Testis (tissue), 3 donors: Measurements from ENCODE around the gene RHOBTB3. TPM values are rescaled to one million over a fixed set of nuclear protein-coding genes. Genes with fewer than 3 reads are reported as not detected.

ENCODE experiments used
- DNase-seq: peaks from one replicate; pipeline ENCODE4 v3.0.0-alpha.2; 2019
- H3K27ac ChIP-seq, 2 donors: fragments of 200-600 bp; sonication (generic); one replicate each; pipeline ENCODE4 v1.5.1; 2019
- H3K27me3 ChIP-seq: fragments of 200-600 bp; sonication (generic); one replicate; pipeline ENCODE4 v1.5.1; 2019
- H3K36me3 ChIP-seq: fragments of 200-600 bp; sonication (generic); one replicate; pipeline ENCODE4 v1.5.1; 2017; ENCODE audit warnings: low read depth; ENCODE audit errors: missing control alignments
- H3K4me1 ChIP-seq: fragments of 200-600 bp; sonication (generic); one replicate; pipeline ENCODE4 v1.5.1; 2019
- H3K4me3 ChIP-seq, 2 donors: fragments of 200-600 bp; sonication (generic); one replicate each; pipeline ENCODE4 v1.5.1; 2017 to 2019
- H3K9me3 ChIP-seq: fragments of 200-600 bp; sonication (generic); one replicate; pipeline ENCODE4 v1.5.1; 2017
- POLR2A ChIP-seq: fragments of 450-650 bp; IDR thresholded peaks from one replicate; pipeline ENCODE4 v1.6.1; 2017; ENCODE audit warnings: antibody characterized with exemption, mild to moderate bottlenecking, moderate library complexity
- WGBS, 2 donors: methylation state at CpG; one replicate each; pipeline ENCODE4 v1.1.5; 2018; 5-methylcytosine and 5-hydroxymethylcytosine counted together
- intact Hi-C: fragments of 100-400 bp; cut with DNase I; formaldehyde crosslinking; loops from one replicate; pipeline ENCODE4 v1.15.1; 2023; ENCODE audit warnings: low total_unique reads
- polyA plus RNA-seq: library from polyadenylated mRNA; stranded (reverse); fragments of 350-450 nt; fragmentation: Illumina TruSeq; extraction: RNeasy Lipid Tissue Mini Kit (QIAGEN cat#74804); gene quantifications from one replicate; pipeline ENCODE4 v1.2.3, GENCODE V29; 2014; ENCODE audit warnings: low read depth, low replicate concordance; ENCODE audit not compliant: insufficient read depth
- total RNA-seq, 2 donors: library from RNA; depleted of rRNA; stranded (reverse); fragments of >200 nt; gene quantifications; one replicate each; pipeline ENCODE4 v1.2.3, GENCODE V29; 2016
- TF ChIP-seq, protein P1 (sequence below), 3 experiments: fragments of 450-650 bp in 2 of 3; fragments of 200-600 bp in 1 of 3; sonication (generic) in 1 of 3; IDR thresholded peaks; one replicate each; pipeline ENCODE4 v1.5.1; 2016 to 2019; ENCODE audit warnings: antibody characterized with exemption in 3 of 3, mild to moderate bottlenecking in 2 of 3, moderate library complexity in 1 of 3

Gene RHOBTB3
- total and polyA plus RNA-seq, 3 donors from 2014 or later = 44.1 to 190 (median 163) TPM

DNA sequence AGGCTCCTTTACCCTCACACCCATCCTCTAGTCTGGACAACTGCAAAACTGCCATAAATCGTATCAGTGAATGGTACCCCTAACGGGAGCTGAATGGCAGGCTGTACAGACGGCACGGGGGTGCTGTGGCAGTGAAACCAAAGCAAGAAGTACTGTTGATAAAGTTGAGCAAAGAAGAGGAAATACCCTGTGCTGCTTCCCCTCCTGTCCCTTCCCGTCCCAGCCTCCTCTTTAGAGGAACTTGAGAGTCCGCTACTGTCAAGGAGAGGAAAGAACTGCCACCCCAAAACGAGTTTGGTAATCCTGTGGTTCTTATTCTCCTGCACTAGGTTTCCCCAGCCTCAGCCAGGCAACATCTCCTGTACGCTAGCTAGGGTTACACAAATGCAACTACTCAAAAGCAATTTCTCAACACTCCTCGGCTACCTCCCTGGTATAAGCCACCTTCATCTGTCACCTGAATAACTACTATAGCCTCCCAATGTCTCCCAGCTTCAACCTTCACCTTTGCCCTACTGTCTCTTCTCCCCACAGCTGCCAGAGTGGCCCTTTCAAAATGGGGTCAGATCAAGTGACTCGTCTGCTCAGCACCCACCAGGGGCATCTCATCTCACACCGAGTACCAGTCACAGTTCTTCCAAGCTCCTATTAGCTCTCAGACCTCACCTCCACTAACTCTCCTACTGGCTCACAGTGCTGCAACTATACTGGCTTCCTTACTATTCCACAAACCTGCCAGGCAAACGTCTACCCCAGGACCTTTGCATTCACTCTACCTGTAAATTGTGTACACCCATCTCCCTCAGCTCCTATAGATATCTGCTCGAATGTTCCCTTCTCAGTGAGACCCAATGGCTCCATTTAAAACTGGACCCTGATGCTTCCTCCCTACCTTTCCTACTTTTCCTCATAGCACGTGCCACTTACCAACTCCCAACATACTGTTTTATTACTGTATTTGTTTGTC is 87.3 kb downstream of the RHOBTB3 start:
- intact Hi-C loops = no loop called here
- no peaks in the 10 kb centered on the region for H3K27me3 ChIP-seq
- WGBS, 2 donors = 82 to 83% methylated on average over 14 of the region's 14 CpGs
- no peak for DNase-seq
- no peaks in the 10 kb centered on the region for H3K9me3 ChIP-seq
- no peak overlapping the region for H3K4me3 ChIP-seq
- H3K36me3 ChIP-seq = no peaks in the 10 kb centered on the region
- TF ChIP-seq, protein P1, sequence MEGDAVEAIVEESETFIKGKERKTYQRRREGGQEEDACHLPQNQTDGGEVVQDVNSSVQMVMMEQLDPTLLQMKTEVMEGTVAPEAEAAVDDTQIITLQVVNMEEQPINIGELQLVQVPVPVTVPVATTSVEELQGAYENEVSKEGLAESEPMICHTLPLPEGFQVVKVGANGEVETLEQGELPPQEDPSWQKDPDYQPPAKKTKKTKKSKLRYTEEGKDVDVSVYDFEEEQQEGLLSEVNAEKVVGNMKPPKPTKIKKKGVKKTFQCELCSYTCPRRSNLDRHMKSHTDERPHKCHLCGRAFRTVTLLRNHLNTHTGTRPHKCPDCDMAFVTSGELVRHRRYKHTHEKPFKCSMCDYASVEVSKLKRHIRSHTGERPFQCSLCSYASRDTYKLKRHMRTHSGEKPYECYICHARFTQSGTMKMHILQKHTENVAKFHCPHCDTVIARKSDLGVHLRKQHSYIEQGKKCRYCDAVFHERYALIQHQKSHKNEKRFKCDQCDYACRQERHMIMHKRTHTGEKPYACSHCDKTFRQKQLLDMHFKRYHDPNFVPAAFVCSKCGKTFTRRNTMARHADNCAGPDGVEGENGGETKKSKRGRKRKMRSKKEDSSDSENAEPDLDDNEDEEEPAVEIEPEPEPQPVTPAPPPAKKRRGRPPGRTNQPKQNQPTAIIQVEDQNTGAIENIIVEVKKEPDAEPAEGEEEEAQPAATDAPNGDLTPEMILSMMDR (IDR thresholded peaks at IDR 0.05) = no peak
- no peak for TF ChIP-seq POLR2A
- peaks cover 15% of the 10 kb centered on the region for H3K4me1 ChIP-seq
- H3K27ac ChIP-seq = no peak overlapping the region

DNA sequence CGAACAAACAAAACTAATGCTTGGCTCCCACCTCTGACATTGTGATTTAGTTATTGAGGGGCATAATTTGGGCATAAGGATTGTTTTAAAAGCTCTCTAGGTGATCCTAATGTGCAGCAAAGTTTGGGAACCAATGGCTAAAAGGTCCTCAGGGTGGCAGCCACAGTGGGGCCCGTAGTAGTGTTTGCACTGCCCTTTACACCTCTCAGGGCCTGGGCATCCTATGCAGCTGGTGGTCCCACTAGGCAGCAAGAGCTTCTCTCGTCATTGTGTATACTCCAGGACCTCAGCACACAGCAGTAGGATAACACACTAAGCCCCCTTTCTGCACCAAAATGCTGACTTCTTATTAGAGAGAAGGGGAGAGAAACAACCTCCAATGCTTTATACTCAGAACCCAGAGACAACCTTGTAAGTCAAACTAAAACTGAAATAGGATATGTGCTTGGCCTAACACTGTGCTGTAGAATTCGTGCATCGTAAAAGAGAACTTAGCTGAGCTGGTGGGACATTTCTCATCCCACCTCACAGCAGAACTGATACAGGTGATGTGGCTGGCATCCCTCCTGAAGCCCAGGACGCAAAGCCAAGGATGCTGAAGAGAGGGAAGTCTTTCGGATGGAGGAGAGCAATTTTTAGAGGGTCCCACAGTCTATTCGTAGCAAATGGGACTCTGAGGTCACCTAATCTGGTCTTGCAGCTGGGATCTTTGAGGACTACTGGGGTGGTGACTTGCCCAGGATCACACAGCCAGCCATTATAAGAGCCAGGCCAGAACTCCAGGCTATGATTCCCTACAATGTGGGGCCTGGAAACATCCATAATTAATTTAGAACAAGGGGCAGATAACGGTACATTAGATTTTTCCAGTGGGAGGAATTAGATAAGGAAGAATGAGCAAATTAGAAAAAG is 90.2 kb downstream of the RHOBTB3 start:
- peaks cover 20% of the 10 kb centered on the region for H3K4me1 ChIP-seq
- WGBS, 2 donors = 56 to 62% methylated on average over 9 of the region's 9 CpGs
- H3K27ac ChIP-seq = peak overlapping the region; percentile 61 to 83
- H3K4me3 ChIP-seq = peak overlapping the region; percentile 58 to 81
- H3K36me3 ChIP-seq = no peaks in the 10 kb centered on the region
- TF ChIP-seq, protein P1 (IDR thresholded peaks at IDR 0.05) = no peak
- TF ChIP-seq POLR2A = no peak
- no peaks in the 10 kb centered on the region for H3K9me3 ChIP-seq
- intact Hi-C loops = no loop called here
- DNase-seq = no peak
- H3K27me3 ChIP-seq = no peaks in the 10 kb centered on the region

DNA sequence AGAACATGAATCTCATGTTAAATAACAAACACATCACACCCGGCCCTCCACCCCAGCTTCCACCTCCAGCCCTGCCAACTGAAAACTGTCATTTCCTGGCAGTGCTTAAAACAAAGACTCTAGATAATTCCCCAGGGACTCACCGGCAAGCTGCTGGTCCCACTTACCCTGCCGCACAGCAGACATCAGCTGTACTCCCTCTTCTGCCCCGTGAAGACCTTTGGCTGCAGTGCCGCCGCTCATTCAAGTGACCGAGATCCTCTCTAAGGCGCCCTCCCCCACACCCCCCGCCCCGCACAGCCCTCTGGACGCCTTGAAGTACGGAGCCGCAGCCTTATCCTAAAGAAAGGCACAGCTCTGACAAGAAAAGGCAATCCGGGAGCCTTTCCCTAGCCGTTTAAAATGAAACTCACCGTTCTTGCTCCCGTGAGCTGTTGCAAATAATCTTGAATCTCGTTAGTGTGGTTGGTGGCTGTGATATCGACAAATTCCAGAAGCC is 91.0 kb downstream of the RHOBTB3 start:
- Histone ChIP-seq H3K27me3 (no peaks in the 10 kb centered on the region), H3K27ac (peak overlapping the region; percentile 61 to 83), H3K4me1 (peaks cover 20% of the 10 kb centered on the region), H3K36me3 (no peaks in the 10 kb centered on the region), H3K4me3 (peak overlapping the region; percentile 58 to 81), H3K9me3 (no peaks in the 10 kb centered on the region)
- WGBS, 2 donors = 0 to 1% methylated on average over 10 to 19 of the region's 19 CpGs
- intact Hi-C loops = no loop called here
- peak; percentile 74 for DNase-seq
- no peak for TF ChIP-seq POLR2A
- TF ChIP-seq, protein P1 (IDR thresholded peaks at IDR 0.05) = no peak

DNA sequence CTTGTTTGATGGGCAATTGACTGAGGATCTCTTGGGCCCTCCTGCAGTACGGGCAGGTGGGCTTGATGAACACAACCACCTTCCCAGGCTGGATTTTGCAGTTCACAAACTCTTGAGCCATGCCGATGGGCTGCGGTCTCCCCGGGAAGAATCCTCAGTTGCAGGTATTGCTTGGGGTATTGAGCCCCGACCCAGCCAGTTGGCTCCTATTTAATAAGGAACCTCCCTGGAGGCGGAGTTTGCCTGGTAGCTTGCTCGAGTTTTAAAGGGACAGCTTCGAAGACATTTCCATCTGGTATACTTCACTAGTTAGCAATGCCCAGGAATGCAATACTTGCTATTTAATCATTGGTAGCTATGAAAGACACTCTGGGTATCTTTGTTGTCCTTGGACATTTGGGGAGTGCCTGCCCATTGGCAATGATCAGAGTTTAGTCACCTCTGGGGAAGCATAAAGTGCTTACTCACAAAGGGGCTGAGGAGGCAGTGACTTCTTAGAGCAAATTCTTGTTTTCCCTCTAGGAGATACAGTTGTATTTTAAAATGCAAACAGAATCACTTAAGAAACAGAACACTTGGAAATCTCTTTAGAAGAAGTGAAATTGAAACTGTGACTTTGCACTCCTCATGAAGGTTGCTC is 91.5 kb downstream of the RHOBTB3 start, which contains the start of gene GLRX:
GLRX (minus strand) TSS at position 185 of the 640 bp plus-strand sequence; CDS start at position 121, 64 bp downstream.
- intact Hi-C loops = no loop called here
- 0% methylated on average over 3 to 8 of the region's 8 CpGs for WGBS, 2 donors

More for the DNA sequence above, 91.5 kb downstream of the RHOBTB3 start, which contains the start of gene GLRX:
- TF ChIP-seq POLR2A = no peak
- TF ChIP-seq, protein P1 (IDR thresholded peaks at IDR 0.05) = no peak
- Histone ChIP-seq H3K27me3 (no peaks in the 10 kb centered on the region), H3K27ac (peak within 1 kb of the TSS; percentile 61 to 83), H3K9me3 (no peaks in the 10 kb centered on the region), H3K4me1 (peaks cover 20% of the 10 kb centered on the region), H3K36me3 (no peaks in the 10 kb centered on the region), H3K4me3 (peak within 1 kb of the TSS; percentile 58 to 81)
- DNase-seq = peak; percentile 85
